GM10266 (cell line): ENCODE results near the gene CCDC178.

ENCODE experiments used
- DNase-seq: peaks from one replicate; pipeline ENCODE4 v3.0.0; 2012; ENCODE audit errors: extremely low spot score
- CTCF ChIP-seq: IDR thresholded peaks from 2 replicates; pipeline ENCODE4 v1.5.1; 2012; ENCODE audit warnings: mild to moderate bottlenecking, low read depth; ENCODE audit not compliant: control insufficient read depth, insufficient read depth; ENCODE audit errors: missing control alignments

The CCDC178 gene

GRCh38 chr18:33277431-33277830 is 163.1 kb downstream of the CCDC178 start:
- no peak for TF ChIP-seq CTCF

GRCh38 chr18:33275843-33276242 is 164.7 kb downstream of the CCDC178 start:
- no peak for DNase-seq
- no peak for TF ChIP-seq CTCF

More at GRCh38 chr18:33277431-33277830, 163.1 kb downstream of the CCDC178 start:
- no peak for DNase-seq

GRCh38 chr18:33270297-33270696 is 170.2 kb downstream of the CCDC178 start:
- TF ChIP-seq CTCF: no peak

GRCh38 chr18:33269223-33269622 is 171.3 kb downstream of the CCDC178 start:
- TF ChIP-seq CTCF: no peak
- DNase-seq: no peak

More at GRCh38 chr18:33270297-33270696, 170.2 kb downstream of the CCDC178 start:
- DNase-seq: no peak

- TF ChIP-seq CTCF: no peak
- no peak for DNase-seq
Observed at GRCh38 chr18:33264566-33264965, 176.0 kb downstream of the CCDC178 start.

GRCh38 chr18:33239298-33239697 is 201.2 kb downstream of the CCDC178 start:
- no peak for DNase-seq
- no peak for TF ChIP-seq CTCF

- no peak for TF ChIP-seq CTCF
- no peak for DNase-seq
Observed at GRCh38 chr18:33232318-33232626, 208.2 kb downstream of the CCDC178 start.
